GM23248 (cell line): ENCODE data around the gene NUP50. TPM values are rescaled to one million over a fixed set of nuclear protein-coding genes. Genes with fewer than 3 reads are reported as not detected.

ENCODE experiments used
- DNase-seq: peaks from one replicate; pipeline ENCODE4 v3.0.0-alpha.2; 2015
- H2AFZ ChIP-seq: fragments of 200-600 bp; sonication (generic); 2 replicates; pipeline ENCODE4 v1.6.1; 2016; ENCODE audit warnings: antibody characterized with exemption
- H3F3A ChIP-seq: fragments of 200-600 bp; sonication (generic); 2 replicates; pipeline ENCODE4 v1.6.1; 2016; ENCODE audit warnings: mild to moderate bottlenecking, antibody characterized with exemption, mixed run types; ENCODE audit not compliant: insufficient read depth
- H3K27ac ChIP-seq: fragments of 200-600 bp; sonication (generic); 2 replicates; pipeline ENCODE4 v1.5.1; 2016; ENCODE audit warnings: mild to moderate bottlenecking
- H3K27me3 ChIP-seq: fragments of 200-600 bp; sonication (generic); replicated peaks from 2 replicates; pipeline ENCODE4 v1.6.1; 2016; ENCODE audit warnings: mild to moderate bottlenecking; ENCODE audit not compliant: insufficient read depth
- H3K36me3 ChIP-seq: fragments of 200-600 bp; sonication (generic); 2 replicates; pipeline ENCODE4 v1.6.1; 2016; ENCODE audit warnings: low read depth, mild to moderate bottlenecking
- H3K4me1 ChIP-seq: fragments of 200-600 bp; sonication (generic); 2 replicates; pipeline ENCODE4 v1.6.1; 2016; ENCODE audit warnings: mild to moderate bottlenecking; ENCODE audit not compliant: insufficient read depth
- H3K4me2 ChIP-seq: fragments of 200-600 bp; sonication (generic); one replicate; pipeline ENCODE4 v1.6.1; 2016; ENCODE audit warnings: mild to moderate bottlenecking; ENCODE audit not compliant: unreplicated experiment
- H3K4me3 ChIP-seq: fragments of 200-600 bp; sonication (generic); 2 replicates; pipeline ENCODE4 v1.5.1; 2016; ENCODE audit warnings: mild to moderate bottlenecking
- H3K79me2 ChIP-seq: fragments of 200-600 bp; sonication (generic); 2 replicates; pipeline ENCODE4 v1.6.1; 2016; ENCODE audit warnings: mild to moderate bottlenecking; ENCODE audit not compliant: insufficient read depth
- H3K9ac ChIP-seq: fragments of 200-600 bp; sonication (generic); 2 replicates; pipeline ENCODE4 v1.6.1; 2016; ENCODE audit warnings: mild to moderate bottlenecking
- H3K9me2 ChIP-seq: fragments of 200-600 bp; sonication (generic); 2 replicates; pipeline ENCODE4 v1.6.1; 2016; ENCODE audit warnings: mixed run types, mild to moderate bottlenecking, moderate library complexity; ENCODE audit not compliant: insufficient read depth
- H3K9me3 ChIP-seq: fragments of 200-600 bp; sonication (generic); one replicate; pipeline ENCODE4 v1.6.1; 2017; ENCODE audit warnings: low read depth
- H4K20me1 ChIP-seq: fragments of 200-600 bp; sonication (generic); 2 replicates; pipeline ENCODE4 v1.6.0; 2016; ENCODE audit not compliant: insufficient read depth
- EZH2 ChIP-seq: fragments of 200-600 bp; sonication (generic); IDR thresholded peaks from 2 replicates; pipeline ENCODE4 v1.6.1; 2018; ENCODE audit warnings: antibody characterized with exemption, mild to moderate bottlenecking; ENCODE audit not compliant: insufficient read depth, poor library complexity, severe bottlenecking
- EZH2phosphoT487 ChIP-seq: fragments of 200-600 bp; sonication (generic); IDR thresholded peaks from 2 replicates; pipeline ENCODE4 v1.6.1; 2018; ENCODE audit warnings: antibody characterized with exemption, moderate library complexity, mild to moderate bottlenecking, low read depth; ENCODE audit not compliant: insufficient read depth
- WGBS, 2 experiments: methylation state at CpG; one replicate each; pipeline ENCODE4 v1.1.6; 2015 to 2017; ENCODE audit warnings: low lambda C conversion rate in 2 of 2, low coverage in 1 of 2; ENCODE audit errors: missing lambda C conversion rate in 2 of 2; 5-methylcytosine and 5-hydroxymethylcytosine counted together
- in situ Hi-C: fragments of 300-500 bp; cut with MboI; formaldehyde crosslinking; loops from 2 replicates; pipeline ENCODE4 v1.15.0; 2020
- polyA plus RNA-seq: library from polyadenylated mRNA; unstranded; fragments of >200 nt; fragmentation: Nextera tagmentation; extraction: Ambion mirVana; gene quantifications from 2 replicates; pipeline ENCODE4 v1.2.1, GENCODE V29; 2016
- total RNA-seq: library from RNA; depleted of rRNA; stranded (reverse); fragments of >200 nt; shearing (Covaris generic); gene quantifications from 2 replicates; pipeline ENCODE4 v1.2.3, GENCODE V29; 2014

NUP50 gene
- total and polyA plus RNA-seq, 2 experiments from 2014 or later: 22.3 to 30.8 TPM

- H3K4me1 ChIP-seq: peaks cover 38% of the 10 kb centered on the region
- H4K20me1 ChIP-seq: no peaks in the 10 kb centered on the region
- H3F3A ChIP-seq: peaks cover 27% of the 10 kb centered on the region
- in situ Hi-C loops: no loop called here
- no peaks in the 10 kb centered on the region for H3K27me3 ChIP-seq
- no peaks in the 10 kb centered on the region for H3K9me3 ChIP-seq
- peak overlapping the region; percentile 90 for H3K27ac ChIP-seq
- peak overlapping the region; percentile 81 for H3K9ac ChIP-seq
- H3K79me2 ChIP-seq: peaks cover 6% of the 10 kb centered on the region
- H3K4me3 ChIP-seq: peak overlapping the region; percentile 70
- 2 to 4% methylated on average over 8 of the region's 8 CpGs for WGBS, 2 experiments
- no peaks in the 10 kb centered on the region for H3K9me2 ChIP-seq
- H2AFZ ChIP-seq: peak overlapping the region; percentile 61
- no peak for TF ChIP-seq EZH2phosphoT487
- no peak for TF ChIP-seq EZH2
- no peaks in the 10 kb centered on the region for H3K36me3 ChIP-seq
- peak overlapping the region; percentile 86 for H3K4me2 ChIP-seq
- peak; percentile 76 for DNase-seq
Observed at GRCh38 chr22:45211435-45211834, 47.7 kb downstream of the NUP50 start.

DNA sequence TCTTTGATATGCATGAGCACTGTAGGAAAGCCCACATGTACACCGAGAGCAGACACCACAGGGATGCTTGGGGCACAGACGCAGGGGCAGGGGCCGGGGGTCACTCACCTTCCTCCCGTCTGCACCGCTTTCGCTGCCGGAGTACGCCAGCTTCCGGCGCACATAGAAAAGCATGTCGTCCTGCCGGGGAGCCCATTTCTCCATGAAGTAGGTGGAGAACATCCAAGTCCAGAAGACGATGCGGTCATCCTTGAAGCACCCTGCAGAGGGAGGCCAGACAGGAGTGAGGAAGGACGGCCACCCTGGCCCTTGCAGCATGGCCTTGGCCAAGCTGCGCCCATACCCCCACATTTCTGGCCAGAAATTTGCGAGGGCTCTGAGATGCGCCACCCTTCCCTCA lies 48.1 kb downstream of the NUP50 start:
- Histone ChIP-seq H3K4me3 (peak overlapping the region; percentile 70), H3K4me1 (peaks cover 38% of the 10 kb centered on the region), H3K9me2 (no peaks in the 10 kb centered on the region), H3K9me3 (no peaks in the 10 kb centered on the region), H3K36me3 (no peaks in the 10 kb centered on the region), H2AFZ (peak overlapping the region; percentile 61), H3K27me3 (no peaks in the 10 kb centered on the region), H3K4me2 (peak overlapping the region; percentile 86), H3K79me2 (peaks cover 10% of the 10 kb centered on the region), H3K9ac (peak overlapping the region; percentile 81), H3F3A (peaks cover 27% of the 10 kb centered on the region), H4K20me1 (no peaks in the 10 kb centered on the region), H3K27ac (peak overlapping the region; percentile 90)
- no peak for TF ChIP-seq EZH2
- TF ChIP-seq EZH2phosphoT487: no peak
- peak; percentile 87 for DNase-seq
- in situ Hi-C loops: no loop called here
- 2 to 3% methylated on average over 16 to 18 of the region's 18 CpGs for WGBS, 2 experiments

DNA sequence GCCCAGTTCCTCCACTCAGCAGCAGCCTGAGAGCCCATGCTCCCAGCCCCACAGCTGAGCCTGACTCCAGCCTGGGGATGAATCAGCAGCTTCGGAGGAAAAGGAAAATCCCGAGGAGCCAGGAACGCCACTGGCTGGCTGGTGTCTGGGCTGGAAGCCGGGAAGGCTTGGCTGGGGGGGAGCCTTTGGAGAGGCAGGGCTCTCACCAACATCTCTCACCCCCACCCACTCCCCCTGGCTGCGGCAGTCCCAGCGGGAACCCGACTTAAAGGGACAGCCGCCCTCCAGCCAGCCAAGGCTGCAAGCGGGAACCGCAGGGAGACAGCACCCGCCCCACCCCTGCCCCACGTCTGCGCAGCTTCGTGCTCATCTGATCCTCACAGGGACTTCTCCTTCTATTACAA lies 48.6 kb downstream of the NUP50 start:
- peak overlapping the region; percentile 90 for H3K27ac ChIP-seq
- H3K4me1 ChIP-seq: peaks cover 38% of the 10 kb centered on the region

DNA sequence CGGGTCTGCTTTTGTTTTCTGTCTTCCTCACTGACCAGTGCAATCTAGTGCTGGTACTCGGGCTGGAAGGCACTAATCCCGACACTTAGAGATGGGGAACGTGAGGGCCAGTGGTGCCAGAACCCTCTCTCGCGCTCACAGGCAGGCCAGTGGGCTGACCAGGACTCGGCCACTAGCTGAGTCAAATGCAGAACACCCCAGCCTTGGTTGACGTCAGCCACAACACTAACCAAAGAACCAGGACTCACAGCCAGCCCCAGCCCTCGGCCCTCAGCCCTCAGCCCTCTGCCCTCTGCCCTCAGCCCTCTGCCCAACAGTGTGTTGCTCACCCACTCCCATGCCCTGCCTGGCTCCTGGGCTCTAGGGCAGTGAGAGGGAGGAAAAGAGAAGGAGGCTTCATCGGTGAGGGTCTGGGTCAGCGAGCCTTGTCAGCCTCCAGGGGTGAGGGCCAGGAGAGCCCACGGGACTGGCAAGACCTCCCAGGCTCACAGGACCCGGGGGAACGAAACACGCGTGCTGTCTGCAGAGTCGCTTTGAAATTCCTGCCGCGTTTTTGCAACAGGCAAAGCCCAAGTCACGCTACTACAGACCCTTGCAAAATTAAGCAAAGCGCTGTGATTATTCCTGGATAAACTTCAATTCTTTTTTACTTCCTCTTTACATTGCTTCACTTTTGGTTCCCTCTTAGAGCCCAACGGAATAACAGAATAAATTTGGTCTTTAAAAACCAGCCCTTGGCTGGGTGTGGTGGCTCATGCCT lies 49.4 kb downstream of the NUP50 start:
- no peaks in the 10 kb centered on the region for H3K9me3 ChIP-seq
- H3K9ac ChIP-seq: peak overlapping the region; percentile 81
- peak overlapping the region; percentile 61 for H2AFZ ChIP-seq
- peak overlapping the region; percentile 70 for H3K4me3 ChIP-seq
- H3K36me3 ChIP-seq: no peaks in the 10 kb centered on the region
- H3K27me3 ChIP-seq: no peaks in the 10 kb centered on the region
- H3K9me2 ChIP-seq: no peaks in the 10 kb centered on the region
- H3F3A ChIP-seq: peaks cover 27% of the 10 kb centered on the region
- H3K4me1 ChIP-seq: peaks cover 38% of the 10 kb centered on the region
- DNase-seq: peak; percentile 90
- WGBS, 2 experiments: 23 to 24% methylated on average over 22 of the region's 22 CpGs
- no peaks in the 10 kb centered on the region for H4K20me1 ChIP-seq
- peak overlapping the region; percentile 86 for H3K4me2 ChIP-seq
- H3K27ac ChIP-seq: peak overlapping the region; percentile 90
- TF ChIP-seq EZH2 (no peak), EZH2phosphoT487 (no peak)
- H3K79me2 ChIP-seq: peaks cover 20% of the 10 kb centered on the region
- in situ Hi-C loops: no loop called here

More for the DNA sequence above, 48.6 kb downstream of the NUP50 start:
- in situ Hi-C loops: no loop called here
- H3K27me3 ChIP-seq: no peaks in the 10 kb centered on the region
- H3K4me3 ChIP-seq: peak overlapping the region; percentile 70
- TF ChIP-seq EZH2phosphoT487 (no peak), EZH2 (no peak)
- peak overlapping the region; percentile 86 for H3K4me2 ChIP-seq
- no peaks in the 10 kb centered on the region for H3K9me3 ChIP-seq
- H3F3A ChIP-seq: peaks cover 27% of the 10 kb centered on the region
- H4K20me1 ChIP-seq: no peaks in the 10 kb centered on the region
- peak; percentile 97 for DNase-seq
- H3K9ac ChIP-seq: peak overlapping the region; percentile 81
- peak overlapping the region; percentile 61 for H2AFZ ChIP-seq
- peaks cover 15% of the 10 kb centered on the region for H3K79me2 ChIP-seq
- no peaks in the 10 kb centered on the region for H3K9me2 ChIP-seq
- 0 to 2% methylated on average over 12 to 13 of the region's 14 CpGs for WGBS, 2 experiments
- H3K36me3 ChIP-seq: no peaks in the 10 kb centered on the region
